A549 (cell line): ENCODE data around the gene CACNA1D.

ENCODE experiments used
- CEBPB ChIP-seq, 2 experiments: fragments of >200 bp in 1 of 2; sonication (Bioruptor Twin) in 1 of 2; formaldehyde crosslinking in 1 of 2; IDR thresholded peaks; 2 replicates each; pipeline ENCODE4 v1.6.1; 2012 to 2016
- EHMT2 ChIP-seq: fragments of 200-600 bp; sonication (generic); IDR thresholded peaks from 2 replicates; pipeline ENCODE4 v1.6.1; 2016; ENCODE audit warnings: antibody characterized with exemption, low read depth, mild to moderate bottlenecking, moderate library complexity
- HOXA7 ChIP-seq: fragments of 250-450 bp; sonication (Bioruptor Pico); IDR thresholded peaks from 2 replicates; pipeline ENCODE4 v1.5.0; 2020; ENCODE audit warnings: mild to moderate bottlenecking, moderate library complexity
- POLR2A ChIP-seq: IDR thresholded peaks from 2 replicates; pipeline ENCODE4 v1.6.1; 2012; ENCODE audit warnings: mild to moderate bottlenecking, low read length
- TF ChIP-seq, protein P1 (sequence below): fragments of >200 bp; sonication (Bioruptor Twin); formaldehyde crosslinking; IDR thresholded peaks from 3 replicates; pipeline ENCODE4 v1.5.1; 2016

DNA sequence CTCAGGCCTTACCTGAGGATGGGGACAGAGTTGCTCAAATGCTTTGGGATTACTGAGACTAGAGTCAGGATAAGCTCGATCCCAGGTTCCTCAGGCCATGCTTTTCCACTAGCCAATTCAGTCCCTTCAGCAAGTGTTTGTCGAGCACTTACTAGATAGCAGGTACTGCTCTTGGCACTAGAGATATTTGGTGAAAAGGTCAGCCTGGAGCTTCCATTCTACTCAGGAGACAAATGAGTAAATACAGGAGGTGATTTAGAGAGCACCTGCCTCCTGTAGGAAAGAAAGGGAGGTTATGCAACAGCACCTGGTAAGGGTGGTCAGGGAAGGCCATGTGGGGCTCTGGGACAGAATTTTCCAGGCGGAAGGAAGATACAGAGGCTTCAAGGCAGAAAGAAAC lies 99.9 kb downstream of the CACNA1D start:
- TF ChIP-seq, protein P1, sequence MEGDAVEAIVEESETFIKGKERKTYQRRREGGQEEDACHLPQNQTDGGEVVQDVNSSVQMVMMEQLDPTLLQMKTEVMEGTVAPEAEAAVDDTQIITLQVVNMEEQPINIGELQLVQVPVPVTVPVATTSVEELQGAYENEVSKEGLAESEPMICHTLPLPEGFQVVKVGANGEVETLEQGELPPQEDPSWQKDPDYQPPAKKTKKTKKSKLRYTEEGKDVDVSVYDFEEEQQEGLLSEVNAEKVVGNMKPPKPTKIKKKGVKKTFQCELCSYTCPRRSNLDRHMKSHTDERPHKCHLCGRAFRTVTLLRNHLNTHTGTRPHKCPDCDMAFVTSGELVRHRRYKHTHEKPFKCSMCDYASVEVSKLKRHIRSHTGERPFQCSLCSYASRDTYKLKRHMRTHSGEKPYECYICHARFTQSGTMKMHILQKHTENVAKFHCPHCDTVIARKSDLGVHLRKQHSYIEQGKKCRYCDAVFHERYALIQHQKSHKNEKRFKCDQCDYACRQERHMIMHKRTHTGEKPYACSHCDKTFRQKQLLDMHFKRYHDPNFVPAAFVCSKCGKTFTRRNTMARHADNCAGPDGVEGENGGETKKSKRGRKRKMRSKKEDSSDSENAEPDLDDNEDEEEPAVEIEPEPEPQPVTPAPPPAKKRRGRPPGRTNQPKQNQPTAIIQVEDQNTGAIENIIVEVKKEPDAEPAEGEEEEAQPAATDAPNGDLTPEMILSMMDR: no peak
- TF ChIP-seq CEBPB (IDR thresholded peaks at IDR 0.05): no peak
- no peak for TF ChIP-seq POLR2A
- no peak for TF ChIP-seq HOXA7 (CRISPR knock-in tag)
- no peak for TF ChIP-seq EHMT2
